ENCODE measurements around the gene GABRB3. TPM values are rescaled to one million over a fixed set of nuclear protein-coding genes. Genes with fewer than 3 reads are reported as not detected.

The GABRB3 gene
- total and polyA plus RNA-seq, 2 donors (not counting 3 experiments of a cell fraction or from before 2014, with no cell fraction given), result 0.03 TPM; not detected in 1

DNA sequence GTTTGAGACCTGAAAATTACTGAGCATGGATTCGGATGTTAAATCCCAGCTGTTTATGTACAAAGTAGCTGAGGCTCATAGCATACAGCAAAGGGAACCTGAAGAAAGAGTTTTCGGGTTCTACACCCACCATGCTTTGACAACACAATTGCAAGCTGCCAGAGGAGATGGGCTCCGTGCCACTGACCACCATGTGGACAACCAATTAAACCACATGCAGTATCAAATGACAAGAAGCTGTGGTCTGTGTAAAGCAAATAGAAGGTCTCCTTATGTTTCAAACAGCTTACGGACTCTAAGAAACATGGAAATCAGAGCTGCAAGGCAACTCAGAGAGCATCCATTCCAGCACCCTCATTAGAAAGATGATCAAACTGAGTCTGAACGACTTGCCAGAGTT, 12.9 kb downstream of the GABRB3 start:
- Histone ChIP-seq H2AFZ (ENCODE audit: low read depth, low read length) (no peak overlapping the region), H3K9me3 (replicated peaks; ENCODE audit: control insufficient read depth, insufficient read depth, low read length) (peaks cover 2% of the 10 kb centered on the region), H3K27me3 (ENCODE audit: control insufficient read depth in 2 of 2, insufficient read depth in 2 of 2, low read length in 2 of 2) (no peaks in the 10 kb centered on the region), H4K20me1 (replicated peaks; ENCODE audit: control insufficient read depth, extremely low read depth, insufficient read depth, low read length) (no peaks in the 10 kb centered on the region), H3K9me1 (replicated peaks; ENCODE audit: control insufficient read depth, extremely low read depth, insufficient read depth, low read length) (no peaks in the 10 kb centered on the region), H3K4me2 (ENCODE audit: insufficient read depth, low read length) (no peak overlapping the region), H3K4me1 (ENCODE audit: control insufficient read depth, extremely low read depth, insufficient read depth, low read length) (no peaks in the 10 kb centered on the region), H3K4me3 (replicated peaks in 1 of 3; ENCODE audit: insufficient read depth in 1 of 3, low read depth in 1 of 3, low read length in 3 of 3) (no peak overlapping the region), H3K79me2 (ENCODE audit: control insufficient read depth, insufficient read depth, low read length) (no peaks in the 10 kb centered on the region), H3K9ac (replicated peaks; ENCODE audit: extremely low read depth, insufficient read depth, low read length) (no peak overlapping the region), H3K36me3 (ENCODE audit: control insufficient read depth in 2 of 2, extremely low read depth in 1 of 2, insufficient read depth in 2 of 2, low read length in 2 of 2) (no peaks in the 10 kb centered on the region), H3K27ac (ENCODE audit: insufficient read depth, low read depth, low read length) (no peak overlapping the region)
- no peak for DNase-seq (ENCODE audit: low read depth, low spot score)
- dilution Hi-C loops (cut with MboI; ENCODE audit: extremely low pct_ligation_motif_present, low sequenced_read_pairs) (no loop called here), intact Hi-C loops (cut with micrococcal nuclease) (no loop called here)
- TF ChIP-seq FOS (IDR thresholded peaks at IDR 0.05; ENCODE audit: borderline replicate concordance, insufficient read depth, low read length), result no peak
- no peak for TF ChIP-seq EZH2 (IDR thresholded peaks at IDR 0.05; ENCODE audit: borderline replicate concordance, low read depth, low read length, severe bottlenecking)
- no peak for TF ChIP-seq MYC (IDR thresholded peaks at IDR 0.05; ENCODE audit: low read depth, low read length)
- TF ChIP-seq JUN (IDR thresholded peaks at IDR 0.05; ENCODE audit: borderline replicate concordance, insufficient read depth, insufficient read length, low read depth), result no peak
- TF ChIP-seq POLR2AphosphoS5 (IDR thresholded peaks at IDR 0.05; ENCODE audit: insufficient read depth, low read depth, low read length), result no peak
- TF ChIP-seq, protein P1, sequence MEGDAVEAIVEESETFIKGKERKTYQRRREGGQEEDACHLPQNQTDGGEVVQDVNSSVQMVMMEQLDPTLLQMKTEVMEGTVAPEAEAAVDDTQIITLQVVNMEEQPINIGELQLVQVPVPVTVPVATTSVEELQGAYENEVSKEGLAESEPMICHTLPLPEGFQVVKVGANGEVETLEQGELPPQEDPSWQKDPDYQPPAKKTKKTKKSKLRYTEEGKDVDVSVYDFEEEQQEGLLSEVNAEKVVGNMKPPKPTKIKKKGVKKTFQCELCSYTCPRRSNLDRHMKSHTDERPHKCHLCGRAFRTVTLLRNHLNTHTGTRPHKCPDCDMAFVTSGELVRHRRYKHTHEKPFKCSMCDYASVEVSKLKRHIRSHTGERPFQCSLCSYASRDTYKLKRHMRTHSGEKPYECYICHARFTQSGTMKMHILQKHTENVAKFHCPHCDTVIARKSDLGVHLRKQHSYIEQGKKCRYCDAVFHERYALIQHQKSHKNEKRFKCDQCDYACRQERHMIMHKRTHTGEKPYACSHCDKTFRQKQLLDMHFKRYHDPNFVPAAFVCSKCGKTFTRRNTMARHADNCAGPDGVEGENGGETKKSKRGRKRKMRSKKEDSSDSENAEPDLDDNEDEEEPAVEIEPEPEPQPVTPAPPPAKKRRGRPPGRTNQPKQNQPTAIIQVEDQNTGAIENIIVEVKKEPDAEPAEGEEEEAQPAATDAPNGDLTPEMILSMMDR (IDR thresholded peaks at IDR 0.05; ENCODE audit: extremely low read depth in 1 of 2, insufficient read depth in 1 of 2, low read depth in 1 of 2, low read length in 2 of 2), result no peak
- TF ChIP-seq POLR2A (IDR thresholded peaks at IDR 0.05; ENCODE audit: low read depth, low read length), result no peak
- no peak for TF ChIP-seq GATA2 (IDR thresholded peaks at IDR 0.05; ENCODE audit: insufficient read depth, insufficient read length, low read depth, low read length)
- TF ChIP-seq, protein P2, sequence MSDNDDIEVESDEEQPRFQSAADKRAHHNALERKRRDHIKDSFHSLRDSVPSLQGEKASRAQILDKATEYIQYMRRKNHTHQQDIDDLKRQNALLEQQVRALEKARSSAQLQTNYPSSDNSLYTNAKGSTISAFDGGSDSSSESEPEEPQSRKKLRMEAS (IDR thresholded peaks at IDR 0.05; ENCODE audit: insufficient read depth, insufficient read length), result no peak
- CTCF ChIA-PET, result interaction anchor here (0.9 kb wide), 1 partner anchor 16 kb away, joined by 3 read pairs; no protein-coding TSS in a partner anchor
- no peak for FAIRE-seq
- BruUV-seq (replicated peaks), result no TSS peak
- POLR2A ChIA-PET, result no interaction called here

All from endothelial cell of umbilical vein (primary cell).